ENCODE results near the gene MTA3.
"Not testable (repeated sequence)": the region's sequence is repeated elsewhere in the genome, so short reads cannot be mapped to it uniquely, and the experiment has no call there.

Gene MTA3

GRCh38 chr2:42628024-42628423, 59.6 kb downstream of the MTA3 start:
- H4K8ac ChIP-seq (ENCODE audit: low read depth, low read length); H3K36me3 ChIP-seq (ENCODE audit: control insufficient read depth, insufficient read depth, low read length); H3K79me1 ChIP-seq (ENCODE audit: low read length); H2AK5ac ChIP-seq (ENCODE audit: low read length); H2BK5ac ChIP-seq (ENCODE audit: low read length); H2BK15ac ChIP-seq (replicated peaks; ENCODE audit: low read depth); H3K23ac ChIP-seq (ENCODE audit: low read length); H2BK120ac ChIP-seq (ENCODE audit: low read depth, low read length); H3K9ac ChIP-seq (ENCODE audit: low read length); H3K4me1 ChIP-seq (ENCODE audit: control insufficient read depth, low read depth, low read length); H3K27me3 ChIP-seq (ENCODE audit: insufficient read depth, low read length, poor library complexity); H3K27ac ChIP-seq (ENCODE audit: low read depth, low read length); DNase-seq; H4K5ac ChIP-seq (ENCODE audit: low read length); H3K18ac ChIP-seq (ENCODE audit: low read length); H3K79me2 ChIP-seq (ENCODE audit: control insufficient read depth, insufficient read depth, low read length); H3K4me2 ChIP-seq (ENCODE audit: low read length); H3K4ac ChIP-seq (ENCODE audit: low read depth, low read length); H3K56ac ChIP-seq (ENCODE audit: low read length); H3K4me3 ChIP-seq (ENCODE audit: low read length): not testable (repeated sequence)
- WGBS (ENCODE audit: extremely low coverage, insufficient coverage, low lambda C conversion rate), result no CpG with 5 or more reads among the region's 10 CpGs

- Histone ChIP-seq H3K4me1 (ENCODE audit: control insufficient read depth, low read depth, low read length) (no peaks in the 10 kb centered on the region), H3K79me1 (ENCODE audit: low read length) (peaks cover 2% of the 10 kb centered on the region), H3K4me3 (ENCODE audit: low read length) (no peak overlapping the region), H4K5ac (ENCODE audit: low read length) (no peak overlapping the region), H3K79me2 (ENCODE audit: control insufficient read depth, insufficient read depth, low read length) (no peaks in the 10 kb centered on the region), H3K56ac (ENCODE audit: low read length) (no peak overlapping the region), H3K9ac (ENCODE audit: low read length) (no peak overlapping the region), H3K36me3 (ENCODE audit: control insufficient read depth, insufficient read depth, low read length) (no peaks in the 10 kb centered on the region), H2BK5ac (ENCODE audit: low read length) (no peak overlapping the region), H2AK5ac (ENCODE audit: low read length) (no peak overlapping the region), H4K8ac (ENCODE audit: low read depth, low read length) (no peak overlapping the region), H3K4me2 (ENCODE audit: low read length) (no peak overlapping the region), H3K18ac (ENCODE audit: low read length) (no peak overlapping the region), H3K23ac (ENCODE audit: low read length) (no peak overlapping the region), H2BK120ac (ENCODE audit: low read depth, low read length) (no peak overlapping the region), H3K4ac (ENCODE audit: low read depth, low read length) (no peak overlapping the region), H3K27ac (ENCODE audit: low read depth, low read length) (no peak overlapping the region), H2BK15ac (replicated peaks; ENCODE audit: low read depth) (no peak overlapping the region), H3K27me3 (ENCODE audit: insufficient read depth, low read length, poor library complexity) (no peaks in the 10 kb centered on the region)
- WGBS (ENCODE audit: extremely low coverage, insufficient coverage, low lambda C conversion rate), result no CpG with 5 or more reads among the region's 6 CpGs
- DNase-seq, result no peak
Observed at GRCh38 chr2:42636934-42637333, 68.5 kb downstream of the MTA3 start.

- H4K5ac ChIP-seq (ENCODE audit: low read length), result no peak overlapping the region
- H3K36me3 ChIP-seq (ENCODE audit: control insufficient read depth, insufficient read depth, low read length), result no peaks in the 10 kb centered on the region
- H2BK120ac ChIP-seq (ENCODE audit: low read depth, low read length), result no peak overlapping the region
- H3K27ac ChIP-seq (ENCODE audit: low read depth, low read length), result peak overlapping the region; percentile 2
- H3K9ac ChIP-seq (ENCODE audit: low read length), result no peak overlapping the region
- H3K79me2 ChIP-seq (ENCODE audit: control insufficient read depth, insufficient read depth, low read length), result no peaks in the 10 kb centered on the region
- no peaks in the 10 kb centered on the region for H3K27me3 ChIP-seq (ENCODE audit: insufficient read depth, low read length, poor library complexity)
- H3K4me3 ChIP-seq (ENCODE audit: low read length), result no peak overlapping the region
- H2BK5ac ChIP-seq (ENCODE audit: low read length), result no peak overlapping the region
- no peak overlapping the region for H3K23ac ChIP-seq (ENCODE audit: low read length)
- no peaks in the 10 kb centered on the region for H3K4me1 ChIP-seq (ENCODE audit: control insufficient read depth, low read depth, low read length)
- H3K4ac ChIP-seq (ENCODE audit: low read depth, low read length), result no peak overlapping the region
- H3K79me1 ChIP-seq (ENCODE audit: low read length), result peaks cover 2% of the 10 kb centered on the region
- WGBS (ENCODE audit: extremely low coverage, insufficient coverage, low lambda C conversion rate), result no CpG with 5 or more reads among the region's 7 CpGs
- H3K56ac ChIP-seq (ENCODE audit: low read length), result no peak overlapping the region
- H3K4me2 ChIP-seq (ENCODE audit: low read length), result no peak overlapping the region
- H3K18ac ChIP-seq (ENCODE audit: low read length), result peak overlapping the region; percentile 90
- peak; percentile 29 for DNase-seq
- no peak overlapping the region for H2AK5ac ChIP-seq (ENCODE audit: low read length)
- H4K8ac ChIP-seq (ENCODE audit: low read depth, low read length), result no peak overlapping the region
- H2BK15ac ChIP-seq (replicated peaks; ENCODE audit: low read depth), result no peak overlapping the region
Observed at GRCh38 chr2:42638080-42638784, 69.8 kb downstream of the MTA3 start.

GRCh38 chr2:42639340-42640077, 71.1 kb downstream of the MTA3 start:
- DNase-seq, result no peak
- Histone ChIP-seq H3K23ac (ENCODE audit: low read length) (no peak overlapping the region), H2BK120ac (ENCODE audit: low read depth, low read length) (no peak overlapping the region), H2AK5ac (ENCODE audit: low read length) (no peak overlapping the region), H3K56ac (ENCODE audit: low read length) (no peak overlapping the region), H2BK5ac (ENCODE audit: low read length) (no peak overlapping the region), H3K4me3 (ENCODE audit: low read length) (no peak overlapping the region), H3K79me2 (ENCODE audit: control insufficient read depth, insufficient read depth, low read length) (no peaks in the 10 kb centered on the region), H3K4me2 (ENCODE audit: low read length) (no peak overlapping the region), H2BK15ac (replicated peaks; ENCODE audit: low read depth) (no peak overlapping the region), H4K8ac (ENCODE audit: low read depth, low read length) (no peak overlapping the region), H3K27ac (ENCODE audit: low read depth, low read length) (no peak overlapping the region), H3K27me3 (ENCODE audit: insufficient read depth, low read length, poor library complexity) (no peaks in the 10 kb centered on the region), H4K5ac (ENCODE audit: low read length) (no peak overlapping the region), H3K9ac (ENCODE audit: low read length) (no peak overlapping the region), H3K4me1 (ENCODE audit: control insufficient read depth, low read depth, low read length) (no peaks in the 10 kb centered on the region), H3K36me3 (ENCODE audit: control insufficient read depth, insufficient read depth, low read length) (no peaks in the 10 kb centered on the region), H3K4ac (ENCODE audit: low read depth, low read length) (no peak overlapping the region), H3K79me1 (ENCODE audit: low read length) (peaks cover 2% of the 10 kb centered on the region), H3K18ac (ENCODE audit: low read length) (no peak overlapping the region)
- WGBS (ENCODE audit: extremely low coverage, insufficient coverage, low lambda C conversion rate), result no CpG with 5 or more reads among the region's 5 CpGs

GRCh38 chr2:42640261-42640660, 71.8 kb downstream of the MTA3 start:
- H3K27ac ChIP-seq (ENCODE audit: low read depth, low read length), result no peak overlapping the region
- no peak overlapping the region for H3K56ac ChIP-seq (ENCODE audit: low read length)
- H3K36me3 ChIP-seq (ENCODE audit: control insufficient read depth, insufficient read depth, low read length), result no peaks in the 10 kb centered on the region
- no peak overlapping the region for H3K18ac ChIP-seq (ENCODE audit: low read length)
- peaks cover 2% of the 10 kb centered on the region for H3K79me1 ChIP-seq (ENCODE audit: low read length)
- H3K9ac ChIP-seq (ENCODE audit: low read length), result no peak overlapping the region
- H3K79me2 ChIP-seq (ENCODE audit: control insufficient read depth, insufficient read depth, low read length), result no peaks in the 10 kb centered on the region
- no peak overlapping the region for H4K5ac ChIP-seq (ENCODE audit: low read length)
- H3K4me2 ChIP-seq (ENCODE audit: low read length), result no peak overlapping the region
- no peaks in the 10 kb centered on the region for H3K4me1 ChIP-seq (ENCODE audit: control insufficient read depth, low read depth, low read length)
- H3K27me3 ChIP-seq (ENCODE audit: insufficient read depth, low read length, poor library complexity), result no peaks in the 10 kb centered on the region
- H2AK5ac ChIP-seq (ENCODE audit: low read length), result no peak overlapping the region
- H2BK5ac ChIP-seq (ENCODE audit: low read length), result no peak overlapping the region
- H2BK15ac ChIP-seq (replicated peaks; ENCODE audit: low read depth), result no peak overlapping the region
- H3K4ac ChIP-seq (ENCODE audit: low read depth, low read length), result no peak overlapping the region
- H3K4me3 ChIP-seq (ENCODE audit: low read length), result no peak overlapping the region
- no peak overlapping the region for H2BK120ac ChIP-seq (ENCODE audit: low read depth, low read length)
- no peak overlapping the region for H4K8ac ChIP-seq (ENCODE audit: low read depth, low read length)
- no peak for DNase-seq
- WGBS (ENCODE audit: extremely low coverage, insufficient coverage, low lambda C conversion rate), result no CpG with 5 or more reads among the region's 1 CpG
- no peak overlapping the region for H3K23ac ChIP-seq (ENCODE audit: low read length)

Data from mesendoderm (in vitro differentiated cells).